ENCODE results near the gene SYT1.

DNA sequence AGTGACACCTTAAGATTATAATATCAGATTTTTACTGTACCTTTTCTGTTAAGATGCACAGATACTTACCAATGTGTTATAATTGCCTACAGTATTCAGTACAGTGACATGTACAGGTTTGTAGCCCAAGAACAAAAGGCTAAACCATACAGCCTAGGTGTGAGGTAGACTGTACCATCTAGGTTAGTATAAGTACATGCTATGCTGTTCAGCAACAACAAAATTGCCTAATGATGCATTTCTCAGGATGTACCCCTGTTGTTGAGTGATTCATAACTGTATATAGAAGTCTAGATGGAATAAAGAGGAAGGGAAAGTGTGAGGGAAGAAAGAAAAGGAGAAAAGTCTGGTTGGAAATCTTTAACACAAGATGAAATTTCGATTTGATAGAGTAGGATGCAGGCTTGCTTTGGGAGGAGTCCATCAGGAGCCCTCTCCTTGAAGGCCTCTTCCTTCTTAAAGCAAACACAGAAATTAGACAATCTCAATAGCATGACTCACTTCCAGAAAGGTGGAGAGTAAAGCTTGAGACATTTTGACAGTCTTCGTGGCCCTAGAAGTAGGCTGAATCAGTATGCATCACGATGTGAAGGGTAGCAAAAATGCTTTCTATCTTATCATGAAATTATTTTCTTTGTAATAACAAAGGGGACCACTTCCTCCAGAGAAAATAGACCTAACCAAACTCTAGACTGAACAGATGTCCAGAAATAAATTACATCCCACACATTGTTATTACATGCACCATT is 191.5 kb downstream of the SYT1 start:
- TF ChIP-seq POLR2A (IDR thresholded peaks at IDR 0.05), result no peak
- TF ChIP-seq, protein P1, sequence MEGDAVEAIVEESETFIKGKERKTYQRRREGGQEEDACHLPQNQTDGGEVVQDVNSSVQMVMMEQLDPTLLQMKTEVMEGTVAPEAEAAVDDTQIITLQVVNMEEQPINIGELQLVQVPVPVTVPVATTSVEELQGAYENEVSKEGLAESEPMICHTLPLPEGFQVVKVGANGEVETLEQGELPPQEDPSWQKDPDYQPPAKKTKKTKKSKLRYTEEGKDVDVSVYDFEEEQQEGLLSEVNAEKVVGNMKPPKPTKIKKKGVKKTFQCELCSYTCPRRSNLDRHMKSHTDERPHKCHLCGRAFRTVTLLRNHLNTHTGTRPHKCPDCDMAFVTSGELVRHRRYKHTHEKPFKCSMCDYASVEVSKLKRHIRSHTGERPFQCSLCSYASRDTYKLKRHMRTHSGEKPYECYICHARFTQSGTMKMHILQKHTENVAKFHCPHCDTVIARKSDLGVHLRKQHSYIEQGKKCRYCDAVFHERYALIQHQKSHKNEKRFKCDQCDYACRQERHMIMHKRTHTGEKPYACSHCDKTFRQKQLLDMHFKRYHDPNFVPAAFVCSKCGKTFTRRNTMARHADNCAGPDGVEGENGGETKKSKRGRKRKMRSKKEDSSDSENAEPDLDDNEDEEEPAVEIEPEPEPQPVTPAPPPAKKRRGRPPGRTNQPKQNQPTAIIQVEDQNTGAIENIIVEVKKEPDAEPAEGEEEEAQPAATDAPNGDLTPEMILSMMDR (IDR thresholded peaks at IDR 0.05), result no peak

All from Peyer's patch (tissue), 4 donors.